WI38 (cell line): ENCODE results near the gene EPHB2.

Experiments used
- H3K4me3 ChIP-seq: 2 replicates; pipeline ENCODE4 v1.5.1; 2011; ENCODE audit warnings: low read depth, mild to moderate bottlenecking, control low read depth, low read length
- CTCF ChIP-seq: IDR thresholded peaks from 2 replicates; pipeline ENCODE4 v1.5.1; 2012; ENCODE audit warnings: low read depth, mild to moderate bottlenecking, control low read depth, low read length

Gene EPHB2

GRCh38 chr1:22857661-22858060, 147.0 kb downstream of the EPHB2 start:
- TF ChIP-seq CTCF = no peak
- H3K4me3 ChIP-seq = no peak overlapping the region

DNA sequence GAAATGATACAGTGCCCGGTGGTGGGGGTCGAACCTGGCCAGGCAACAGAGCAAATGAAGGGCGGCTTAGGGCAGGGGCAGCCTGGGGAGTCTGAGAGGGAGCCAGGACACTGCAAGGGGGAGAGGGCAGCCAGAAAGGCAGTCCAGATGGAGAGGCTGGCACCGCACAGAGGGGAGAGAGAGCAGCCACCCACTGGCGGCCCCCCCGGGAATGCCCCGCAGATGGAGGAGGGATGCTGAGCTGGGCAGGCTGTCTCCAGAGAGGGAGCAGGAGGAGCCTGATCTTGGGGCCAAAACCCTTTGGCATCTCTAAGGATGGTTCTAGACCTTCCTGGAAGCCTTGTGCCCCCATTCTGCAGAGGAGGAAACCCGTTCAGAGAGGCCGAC, 149.8 kb downstream of the EPHB2 start:
- H3K4me3 ChIP-seq = no peak overlapping the region
- no peak for TF ChIP-seq CTCF

- no peak for TF ChIP-seq CTCF
- no peak overlapping the region for H3K4me3 ChIP-seq
These were observed 150.3 kb downstream of the EPHB2 start for GRCh38 chr1:22860883-22861385.

GRCh38 chr1:22861764-22862440, 151.3 kb downstream of the EPHB2 start:
- no peak overlapping the region for H3K4me3 ChIP-seq
- TF ChIP-seq CTCF = peak; percentile 98

- no peak for TF ChIP-seq CTCF
These were observed 152.1 kb downstream of the EPHB2 start for GRCh38 chr1:22862752-22863151.

DNA sequence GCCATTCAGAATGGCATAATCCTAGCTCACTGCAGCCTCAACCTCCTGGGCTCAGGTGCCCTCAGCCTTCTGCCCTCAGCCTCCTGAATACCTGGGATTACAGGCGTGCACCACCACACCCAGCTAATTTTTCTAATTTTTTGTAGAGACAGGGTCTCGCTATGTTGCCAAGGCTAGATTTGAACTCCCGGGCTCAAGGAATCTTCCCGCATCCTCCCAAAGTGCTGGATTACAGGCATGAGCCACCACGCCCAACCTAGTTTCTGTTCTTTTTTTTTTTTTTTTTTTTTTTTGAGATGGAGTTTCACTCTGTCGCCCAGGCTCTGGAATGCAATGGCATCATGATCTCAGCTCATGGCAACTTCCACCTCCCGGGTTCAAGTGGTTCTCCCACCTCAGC, 153.1 kb downstream of the EPHB2 start:
- no peak for TF ChIP-seq CTCF

More at GRCh38 chr1:22862752-22863151, 152.1 kb downstream of the EPHB2 start:
- no peak overlapping the region for H3K4me3 ChIP-seq

GRCh38 chr1:22864886-22865285, 154.2 kb downstream of the EPHB2 start:
- H3K4me3 ChIP-seq = no peak overlapping the region
- no peak for TF ChIP-seq CTCF

More for the DNA sequence above, 153.1 kb downstream of the EPHB2 start:
- no peak overlapping the region for H3K4me3 ChIP-seq
